Measurements from ENCODE around the gene ZC3H4.

ZC3H4 gene

DNA sequence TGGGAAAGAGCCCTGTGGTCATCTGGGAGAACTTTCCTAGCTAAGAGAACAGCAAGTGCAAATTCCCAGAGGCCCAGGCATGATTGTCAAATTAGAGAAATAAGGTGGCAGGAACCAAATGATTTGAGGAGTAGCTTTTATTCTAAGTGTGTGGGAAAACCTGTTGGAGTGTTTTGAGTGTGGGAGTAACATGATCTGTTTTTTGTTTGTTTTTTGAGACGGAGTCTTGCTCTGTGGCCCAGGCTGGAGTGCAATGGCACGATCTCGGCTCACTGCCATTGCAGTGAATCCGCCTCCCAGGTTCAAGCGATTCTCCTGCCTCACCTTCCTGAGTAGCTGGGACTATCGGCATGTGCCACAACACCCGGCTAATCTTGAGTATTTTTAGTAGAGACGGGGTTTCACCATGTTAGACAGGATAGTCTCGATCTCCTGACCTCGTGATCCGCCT, 19.5 kb upstream of the ZC3H4 start:
- DNase-seq (ENCODE audit: low read depth) = no peak

DNA sequence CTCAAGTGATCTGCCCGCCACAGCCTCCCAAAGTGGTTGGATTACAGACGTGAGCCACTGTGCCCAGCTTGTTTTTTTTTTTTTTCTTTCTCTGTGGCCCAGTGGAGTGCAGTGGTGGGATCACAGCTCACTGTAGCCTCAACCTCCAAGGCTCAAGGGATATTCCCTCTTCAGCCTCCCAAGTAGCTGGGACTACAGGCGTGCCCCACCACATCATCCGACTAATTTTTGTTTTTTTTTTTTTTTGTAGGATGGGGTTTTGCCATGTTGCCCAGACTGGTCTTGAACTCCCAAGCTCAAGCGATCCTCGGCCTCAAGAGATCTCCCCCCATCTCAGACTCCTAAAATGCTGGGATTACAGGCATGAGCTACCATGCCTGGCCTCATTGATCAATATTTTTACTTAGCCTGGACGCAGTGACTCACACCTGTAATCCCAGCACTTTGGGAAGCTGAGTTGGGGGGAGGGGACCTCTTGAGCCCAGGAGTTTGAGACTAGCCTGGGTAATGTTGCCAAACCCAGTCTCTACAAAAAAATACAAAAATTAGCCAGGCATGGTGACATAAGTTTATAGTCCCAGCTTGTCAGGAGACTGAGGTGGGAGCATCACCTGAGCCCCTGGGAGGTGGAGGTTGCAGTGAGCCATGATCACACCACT, 18.7 kb upstream of the ZC3H4 start:
- DNase-seq (ENCODE audit: low read depth) = no peak

DNA sequence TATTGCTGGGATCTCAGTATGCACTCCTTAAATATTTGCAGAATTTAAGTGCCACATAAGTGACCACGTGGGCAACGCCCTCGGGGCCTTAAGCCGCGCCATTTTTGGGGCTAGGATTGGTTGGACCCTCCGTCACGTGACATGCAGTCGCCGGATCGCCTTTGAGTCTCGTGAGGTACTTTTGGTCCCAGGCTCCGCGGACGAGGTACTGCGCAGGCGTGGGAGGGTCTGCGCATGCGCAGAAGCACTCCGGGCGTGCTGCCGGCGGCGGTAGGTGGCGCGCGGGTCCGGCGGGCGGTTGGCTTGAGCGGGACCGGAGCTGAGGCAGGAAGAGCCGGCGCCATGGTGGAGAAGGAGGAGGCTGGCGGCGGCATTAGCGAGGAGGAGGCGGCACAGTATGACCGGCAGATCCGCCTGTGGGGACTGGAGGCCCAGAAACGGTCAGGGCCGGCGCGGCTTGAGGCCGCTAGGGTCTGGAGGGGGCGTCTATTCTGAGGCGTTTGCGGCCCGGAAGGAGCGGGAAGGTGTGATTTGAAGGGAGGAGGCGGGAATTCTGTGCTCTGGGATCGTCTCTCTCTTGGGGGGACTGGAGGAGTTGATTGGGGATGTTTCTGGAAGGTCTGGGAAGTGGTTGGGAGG, 17.1 kb upstream of the ZC3H4 start, which contains the start of gene SAE1:
TSS of gene SAE1 (plus strand) at position 247 of the 639 bp plus-strand sequence. CDS start at position 343, 96 bp downstream.
- DNase-seq (ENCODE audit: low read depth) = peak; percentile 95

DNA sequence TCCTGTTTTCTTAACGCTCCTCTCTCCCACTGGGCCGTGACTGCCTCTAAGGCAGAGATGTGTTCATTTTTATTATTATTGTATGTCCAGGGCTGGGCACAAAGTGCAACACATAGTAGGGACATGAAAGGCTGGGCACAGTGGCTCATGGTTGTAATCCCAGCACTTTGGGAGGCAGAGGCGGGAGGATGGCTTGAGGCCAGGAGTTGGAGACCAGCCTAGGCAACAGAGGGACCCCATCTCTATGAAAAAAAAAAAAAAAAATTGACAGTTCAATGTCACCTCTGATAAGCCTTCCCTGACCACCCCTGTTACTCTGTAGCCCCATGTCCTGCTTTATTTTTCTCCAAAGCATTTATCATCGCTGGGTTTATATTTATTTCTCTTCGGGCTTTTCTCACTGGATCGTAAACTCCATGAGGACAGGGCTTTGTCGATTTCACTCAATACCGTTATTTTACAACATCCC, 16.6 kb upstream of the ZC3H4 start:
- DNase-seq (ENCODE audit: low read depth) = no peak

DNA sequence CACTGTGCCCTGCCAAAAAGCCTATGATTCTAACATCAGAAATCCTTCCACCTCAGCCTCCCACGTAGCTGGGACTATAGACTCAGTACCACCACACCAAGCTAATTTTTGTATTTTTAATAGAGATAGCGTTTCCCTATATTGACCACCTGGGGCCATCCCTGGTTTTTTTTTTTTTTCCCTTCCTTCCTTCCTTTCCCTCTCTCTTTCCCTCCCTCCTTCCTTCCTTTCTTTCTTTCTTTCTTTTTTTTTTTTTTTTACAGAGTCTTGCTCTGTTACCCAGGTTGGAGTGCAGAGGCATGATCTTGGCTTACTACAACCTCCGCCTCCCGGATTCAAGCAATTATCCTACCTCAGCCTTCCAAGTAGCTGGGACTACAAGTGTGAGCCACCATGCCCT, 16.0 kb upstream of the ZC3H4 start:
- no peak for DNase-seq (ENCODE audit: low read depth)

DNA sequence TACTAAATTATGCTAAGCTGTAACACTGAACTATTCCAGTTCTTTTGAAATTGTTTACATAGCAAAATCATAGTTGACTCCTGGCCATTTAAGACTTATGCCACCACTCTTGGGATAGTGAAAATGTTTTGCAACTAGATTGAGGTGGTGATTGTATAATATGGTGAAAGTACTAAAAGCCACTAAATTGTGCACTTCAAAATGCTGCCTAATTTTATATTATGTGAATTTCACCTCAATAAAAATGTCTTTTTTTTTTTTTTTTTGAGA, 12.0 kb upstream of the ZC3H4 start:
- DNase-seq (ENCODE audit: low read depth) = no peak

DNA sequence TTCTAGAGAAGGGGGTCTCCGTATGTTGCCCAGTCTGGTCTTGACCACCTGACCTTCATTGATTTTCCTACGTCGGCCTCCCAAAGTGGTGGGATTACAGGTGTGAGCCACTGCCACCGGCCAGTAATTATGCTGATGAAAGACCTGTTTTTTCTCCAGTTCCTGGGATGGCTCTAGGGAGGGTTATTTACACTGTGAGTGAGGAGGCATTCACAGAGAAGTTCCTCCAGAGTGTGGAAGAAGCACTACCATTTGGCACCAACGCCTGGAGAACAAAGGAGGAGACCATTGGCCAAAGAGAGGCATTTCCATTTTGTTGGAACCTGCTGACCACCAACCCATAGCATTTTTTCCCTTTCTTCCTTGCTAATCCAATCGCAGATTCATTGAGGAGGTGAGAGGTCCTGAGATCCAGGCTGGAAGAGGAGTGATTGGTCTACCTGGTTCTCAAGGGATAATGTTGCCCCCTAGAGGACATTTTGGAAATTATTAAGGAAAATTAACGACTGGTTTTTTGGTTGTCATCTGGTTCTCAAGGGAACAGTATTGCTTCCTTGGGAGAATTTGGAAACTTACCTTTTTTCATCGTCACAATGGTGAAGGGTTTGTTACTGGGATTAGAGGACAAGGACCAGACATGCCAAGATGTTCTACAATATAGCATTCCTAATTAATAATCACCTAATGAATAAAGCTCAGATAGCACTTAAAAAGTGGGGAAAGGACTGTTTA, 11.5 kb upstream of the ZC3H4 start:
- DNase-seq (ENCODE audit: low read depth) = no peak

DNA sequence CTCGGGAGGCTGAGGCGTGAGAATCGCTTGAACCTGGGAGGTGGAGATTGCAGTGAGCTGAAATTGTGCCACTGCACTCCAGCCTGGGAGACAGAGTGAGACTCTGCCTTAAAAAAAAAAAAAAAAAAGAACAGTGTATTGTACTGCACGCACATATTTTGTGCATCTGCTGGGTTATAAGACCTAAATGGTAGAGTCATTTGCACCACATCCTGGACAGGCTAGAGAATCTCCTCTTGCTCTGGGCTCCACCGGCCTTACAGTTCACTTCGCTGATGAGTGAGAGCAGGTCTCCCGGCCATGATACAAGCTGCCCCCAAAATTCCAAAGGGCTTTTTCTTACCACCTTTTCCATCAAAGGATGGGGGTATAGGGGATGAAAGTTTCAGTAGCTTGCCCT, 9.8 kb upstream of the ZC3H4 start:
- no peak for DNase-seq (ENCODE audit: low read depth)

DNA sequence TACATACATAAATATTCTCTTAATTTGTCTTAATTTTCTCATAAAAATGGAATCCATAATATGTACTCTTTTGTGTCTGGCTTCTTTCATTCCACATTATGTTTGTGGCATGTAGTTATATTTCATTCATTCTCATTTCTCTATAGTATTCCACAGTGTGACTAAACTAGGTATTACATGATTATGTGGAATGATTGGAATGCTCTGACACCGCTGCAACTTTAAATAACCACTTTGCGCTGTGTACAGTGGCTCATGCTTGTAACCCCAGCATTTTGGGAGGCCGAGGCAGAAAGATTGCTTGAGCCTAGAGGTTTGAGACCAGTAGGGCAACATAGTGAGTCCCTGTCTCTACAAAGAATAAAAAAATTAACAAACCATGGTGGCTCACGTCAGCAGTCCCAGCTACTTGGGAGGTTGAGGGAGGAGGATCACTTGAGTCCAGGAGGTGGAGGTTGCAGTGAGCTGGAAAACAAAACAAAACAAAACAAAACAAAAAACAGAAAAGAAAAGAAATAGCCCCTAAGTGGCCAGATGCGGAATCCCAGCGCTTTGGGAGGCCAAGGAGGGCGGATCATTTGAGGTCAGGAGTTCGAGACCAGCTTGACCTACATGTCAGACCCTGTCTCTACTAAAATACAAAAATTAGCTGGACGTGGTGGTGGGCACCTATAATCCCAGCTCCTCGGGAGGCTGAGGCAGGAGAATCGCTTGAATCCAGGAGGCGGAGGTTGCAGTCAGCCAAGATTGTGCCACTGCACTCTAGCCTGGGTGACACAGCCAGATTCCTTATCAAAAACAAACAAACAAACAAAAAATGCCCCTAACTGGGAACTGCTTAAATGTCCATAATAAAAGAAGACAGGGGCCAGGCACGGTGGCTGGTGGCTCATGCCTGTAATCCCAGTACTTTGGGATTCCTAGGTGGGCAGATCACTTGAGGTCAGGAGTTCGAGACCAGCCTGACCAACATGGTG, 9.1 kb upstream of the ZC3H4 start:
- DNase-seq (ENCODE audit: low read depth) = no peak

DNA sequence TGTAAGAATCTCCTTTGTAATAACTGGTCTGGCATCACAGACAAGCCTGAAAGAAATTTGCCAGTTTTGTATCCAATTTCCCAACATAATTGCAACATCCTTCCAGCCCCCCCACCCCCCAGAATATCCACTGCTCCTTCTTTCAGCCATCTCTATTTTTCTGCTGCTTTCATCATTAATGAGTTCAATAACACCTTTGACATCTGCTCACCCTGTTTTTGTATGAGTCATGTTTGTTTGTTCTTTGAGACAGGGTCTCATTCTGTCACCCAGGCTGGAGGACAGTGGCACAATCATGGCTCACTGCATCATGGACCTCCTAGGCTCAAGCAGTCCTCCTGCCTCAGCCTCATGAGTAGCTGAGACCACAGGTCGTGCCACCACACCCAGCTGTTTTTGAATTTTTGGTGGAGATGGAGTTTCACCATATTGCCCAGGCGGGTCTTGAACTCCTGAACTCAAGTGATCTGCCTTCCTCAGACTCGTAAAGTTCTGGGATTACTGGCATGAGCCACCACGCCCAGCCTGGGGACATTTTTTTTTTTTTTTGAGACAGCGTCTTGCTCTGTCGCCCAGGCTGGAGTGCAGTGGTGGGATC, 7.0 kb upstream of the ZC3H4 start:
- no peak for DNase-seq (ENCODE audit: low read depth)

DNA sequence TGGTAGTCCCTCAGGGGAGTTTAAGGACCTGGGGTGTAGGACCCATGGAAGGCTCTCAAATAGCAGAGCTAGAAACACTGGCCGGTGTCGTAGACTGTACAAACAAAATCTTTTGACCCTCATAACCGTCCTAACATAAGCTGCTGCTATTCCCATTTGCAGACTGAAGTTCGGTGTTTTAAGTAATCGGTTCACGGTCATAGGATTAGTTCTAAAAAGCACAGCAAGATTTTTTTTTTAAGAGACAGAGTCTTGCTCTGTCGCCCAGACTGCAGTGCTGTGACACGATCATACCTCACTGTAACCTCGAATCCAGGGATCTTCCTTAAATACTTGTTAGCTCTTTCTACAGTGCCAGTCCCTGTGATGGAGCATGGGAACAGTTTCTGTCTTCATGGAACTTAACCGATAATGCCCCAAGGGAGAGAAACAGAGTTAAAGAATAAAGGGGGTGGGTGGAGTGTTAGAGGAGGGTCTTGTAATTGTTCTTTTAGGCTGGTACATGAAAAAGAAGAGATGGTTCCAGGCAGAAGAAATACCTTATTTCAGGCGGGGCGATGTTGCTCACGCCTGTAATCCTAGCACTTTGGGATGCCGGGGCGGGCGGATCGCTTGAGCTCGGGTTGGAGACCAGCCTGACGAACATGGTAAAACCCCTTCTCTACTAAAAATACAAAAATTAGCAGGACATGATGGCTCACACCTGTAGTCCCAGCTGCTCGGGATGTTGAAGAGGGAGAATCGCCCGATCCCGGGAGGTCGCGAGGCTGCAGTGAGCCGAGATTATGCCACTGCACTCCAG, 475 bp upstream of the ZC3H4 start:
- DNase-seq (ENCODE audit: low read depth) = no peak

DNA sequence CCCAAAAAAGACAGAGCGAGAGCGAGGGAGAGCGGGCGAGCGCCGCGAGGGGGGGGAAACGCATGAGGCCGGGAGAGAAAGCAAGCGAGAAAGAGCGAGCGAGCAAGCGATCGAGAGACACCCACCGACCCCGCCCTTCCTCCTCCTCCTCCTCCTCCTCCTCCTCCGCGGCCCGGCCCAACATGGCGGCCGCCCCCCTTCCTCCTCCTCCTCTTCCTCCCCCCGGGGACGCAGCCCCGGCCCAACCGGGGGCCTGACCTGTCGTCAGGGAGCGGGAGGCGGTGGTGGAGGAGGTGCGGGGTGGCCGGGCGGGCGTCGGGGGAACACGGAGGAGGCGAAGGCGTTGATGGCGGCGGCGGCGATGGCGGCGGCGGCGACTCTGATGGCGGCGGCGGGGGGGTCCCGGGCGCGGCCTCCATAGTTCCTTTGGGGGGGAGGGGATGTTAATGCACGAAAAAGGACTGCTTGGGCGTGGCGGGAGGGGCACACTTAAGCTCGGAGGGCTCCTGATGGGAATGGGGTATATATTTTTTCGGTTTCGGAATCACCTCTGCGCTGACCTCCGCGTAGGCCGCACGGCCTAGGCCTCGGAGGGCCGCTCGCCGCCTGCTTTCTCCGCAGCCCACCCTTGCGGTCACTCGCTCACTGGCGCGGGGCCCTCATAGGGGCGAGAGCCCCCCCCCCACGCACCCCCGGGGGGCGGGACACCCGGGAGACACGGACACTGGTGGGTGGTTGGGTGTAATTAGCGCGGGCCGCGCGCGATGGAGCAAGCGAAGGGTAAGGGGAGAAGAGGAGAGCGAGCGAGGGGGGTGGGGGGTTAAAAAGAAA, 1.2 kb downstream of the ZC3H4 start:
- peak; percentile 64 for DNase-seq (ENCODE audit: low read depth)

DNA sequence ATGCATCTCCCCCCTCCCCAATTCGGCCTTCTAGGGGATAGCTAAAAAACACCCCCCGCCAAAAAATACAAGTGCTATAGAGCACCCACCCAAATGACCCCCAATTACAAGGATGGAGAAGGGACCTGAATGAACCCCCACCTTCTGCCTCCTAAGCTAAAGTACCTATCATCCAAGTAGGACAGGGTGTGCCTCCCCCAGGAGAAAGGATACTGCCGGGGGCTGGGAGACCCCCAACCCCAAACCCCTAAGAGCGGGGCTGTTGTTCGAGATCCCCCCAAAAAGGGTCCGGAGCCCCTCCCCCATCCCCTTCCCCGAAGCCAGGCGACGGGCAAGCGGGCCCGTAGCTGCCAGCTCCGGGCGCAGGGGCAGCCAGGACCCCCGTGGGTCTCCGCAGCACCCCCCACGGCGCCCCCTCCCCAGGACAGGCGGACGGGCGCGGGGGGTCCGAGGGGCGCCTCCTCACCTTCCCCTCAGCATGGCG, 1.9 kb downstream of the ZC3H4 start:
- DNase-seq (ENCODE audit: low read depth) = no peak

DNA sequence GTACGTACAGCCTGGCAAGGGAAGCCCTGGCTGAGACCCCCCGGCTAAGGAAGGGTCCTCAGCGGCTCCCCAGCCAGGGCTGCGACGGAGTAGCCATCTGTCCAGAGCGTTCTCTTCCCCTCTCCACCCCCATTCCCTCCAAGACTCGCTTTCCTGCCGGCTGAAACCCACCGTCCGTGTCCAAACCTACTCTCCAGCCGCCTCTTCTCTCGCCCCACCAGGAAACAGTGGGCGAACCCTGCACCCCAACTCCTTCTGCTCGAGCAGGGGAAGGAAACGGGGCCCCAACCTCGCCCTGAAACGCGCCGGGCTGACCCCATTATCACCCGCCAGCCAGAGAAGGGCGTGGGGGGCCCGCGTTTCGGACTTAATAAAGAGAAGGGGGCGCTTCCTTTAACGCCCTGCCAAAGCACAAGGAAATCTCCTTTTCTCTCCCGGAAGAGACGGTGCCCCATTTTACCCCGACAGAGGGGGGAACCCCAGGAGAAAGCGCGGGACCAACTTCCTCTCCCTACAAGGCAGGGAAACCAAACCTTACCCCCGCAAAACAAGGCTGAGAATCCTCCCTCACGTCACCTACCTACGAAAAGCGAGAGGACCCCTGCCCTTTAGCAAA, 2.5 kb downstream of the ZC3H4 start:
- DNase-seq (ENCODE audit: low read depth) = no peak

DNA sequence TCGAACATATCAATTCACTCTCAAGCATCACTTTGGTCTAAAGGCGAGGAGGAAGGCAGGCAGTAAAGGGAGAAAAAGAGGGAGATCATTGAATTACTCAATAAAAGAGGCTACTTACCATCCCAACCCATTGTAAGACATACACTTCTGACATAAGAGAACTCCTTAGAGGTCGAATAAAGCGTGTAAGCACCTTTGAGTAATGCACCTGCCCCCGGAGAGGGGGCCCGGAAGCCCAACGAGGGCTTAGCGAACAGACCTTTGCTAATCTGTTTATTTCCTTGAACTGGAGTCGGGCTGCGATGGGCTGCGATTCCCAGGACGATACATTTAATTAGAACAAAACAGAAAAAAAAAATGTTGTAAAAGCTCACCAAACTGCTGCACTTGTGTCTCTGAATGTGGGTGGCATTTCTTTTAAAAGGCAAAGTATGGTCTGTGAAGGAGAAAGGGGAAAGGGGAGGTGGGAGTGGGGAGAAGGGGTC, 3.0 kb downstream of the ZC3H4 start:
- no peak for DNase-seq (ENCODE audit: low read depth)

DNA sequence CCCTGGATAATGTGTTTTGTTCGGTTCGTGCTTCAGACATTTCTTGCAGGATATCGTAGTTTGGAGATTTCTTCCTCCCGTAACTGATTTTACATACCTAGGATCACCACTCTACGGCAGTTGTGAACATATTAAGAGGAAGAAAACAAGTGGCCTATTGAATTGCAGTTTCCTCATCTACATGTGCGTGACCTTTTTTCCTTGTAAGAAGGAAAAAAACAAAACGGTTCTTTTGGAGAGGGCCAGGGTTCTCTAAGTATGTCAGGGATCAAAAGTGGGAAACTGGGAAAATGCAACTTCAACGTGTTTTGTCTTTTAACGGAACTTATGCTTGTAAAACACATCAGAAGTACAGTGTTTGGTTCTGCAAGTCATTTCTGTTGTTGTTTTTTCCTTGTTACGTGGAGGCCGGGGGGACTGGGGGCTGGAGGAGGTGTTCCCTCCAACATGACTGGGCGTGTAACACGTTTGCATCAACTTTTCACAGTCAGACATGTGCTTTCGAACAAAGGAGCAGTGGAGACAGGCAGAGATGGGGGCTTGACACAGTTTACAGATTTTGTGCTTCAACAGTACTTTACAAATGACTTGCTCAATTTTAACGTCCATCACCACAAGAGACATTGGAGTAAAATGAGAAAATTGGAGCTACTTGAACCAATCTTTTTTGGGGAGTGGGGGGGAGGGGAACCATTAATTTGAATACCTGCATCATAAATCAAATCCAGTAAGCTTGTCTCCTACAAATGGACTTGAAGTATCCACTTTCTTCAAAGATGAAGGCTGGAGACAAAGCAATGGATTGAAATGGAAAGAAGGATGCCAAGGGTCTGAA, 3.8 kb downstream of the ZC3H4 start:
- no peak for DNase-seq (ENCODE audit: low read depth)

DNA sequence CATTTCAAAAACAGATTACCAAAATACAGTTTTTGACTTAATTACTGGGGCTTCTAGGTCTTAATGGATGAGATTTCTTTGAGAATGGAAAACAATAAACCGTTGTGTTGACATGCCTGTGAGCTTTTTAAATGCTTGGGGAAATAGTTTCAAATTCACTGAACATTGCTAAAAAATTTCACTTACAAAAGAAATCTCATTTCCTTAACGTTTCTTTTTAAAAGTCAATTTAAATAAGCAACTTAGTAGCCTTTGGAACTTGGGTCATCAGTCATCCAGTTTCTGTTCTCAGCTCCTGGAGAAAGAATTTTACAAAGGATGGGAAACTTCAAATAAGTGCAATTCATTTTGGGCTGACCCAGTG, 4.4 kb downstream of the ZC3H4 start:
- no peak for DNase-seq (ENCODE audit: low read depth)

Measured in stromal cell of bone marrow (primary cell).